ENCODE results near the gene MRPL38.

- no peak for TF ChIP-seq EP300 (IDR thresholded peaks at IDR 0.05; ENCODE audit: borderline replicate concordance)
- TF ChIP-seq RAD21 (IDR thresholded peaks at IDR 0.05; ENCODE audit: low read depth): no peak
- TF ChIP-seq YY1 (IDR thresholded peaks at IDR 0.05; ENCODE audit: low read depth): no peak
- TF ChIP-seq USF1 (IDR thresholded peaks at IDR 0.05): no peak
- TF ChIP-seq CREB1 (IDR thresholded peaks at IDR 0.05; ENCODE audit: low read depth): no peak
These were observed 21.8 kb upstream of the MRPL38 start for GRCh38 chr17:75926456-75926855.
